Head of caudate nucleus (tissue), 42 donors: ENCODE measurements around the gene PPP4R2.

Experiments
- DNase-seq, 42 donors: peaks; one replicate each; pipeline versions ENCODE4 v3.0.0 to v3.0.0-alpha.2; 2020 to 2021; ENCODE audit warnings: mixed read lengths in 7 of 42
- intact Hi-C: fragments of 100-400 bp; cut with DNase I; formaldehyde crosslinking; loops from one replicate; pipeline ENCODE4 v1.15.0; 2022

The PPP4R2 gene

DNA sequence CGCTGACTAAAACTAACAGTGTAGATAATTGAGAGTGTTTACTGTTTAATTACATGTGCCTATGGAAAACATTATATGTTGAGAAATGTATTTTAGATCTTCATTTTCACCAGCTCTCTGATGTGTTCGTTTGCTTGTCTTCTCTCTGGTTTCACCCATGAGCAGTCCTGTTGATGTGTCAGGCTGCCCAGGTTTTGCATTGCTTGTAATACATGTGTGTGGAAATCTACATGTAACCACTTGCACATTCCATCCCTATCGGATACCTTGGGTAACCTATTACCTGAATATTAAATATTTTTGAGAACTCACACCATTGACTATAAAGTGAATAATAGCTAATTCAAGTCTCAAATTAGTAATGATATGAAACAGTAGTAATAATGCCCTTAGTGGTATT is 13.1 kb downstream of the PPP4R2 start:
- intact Hi-C loops, result no loop called here
- no peak for DNase-seq

DNA sequence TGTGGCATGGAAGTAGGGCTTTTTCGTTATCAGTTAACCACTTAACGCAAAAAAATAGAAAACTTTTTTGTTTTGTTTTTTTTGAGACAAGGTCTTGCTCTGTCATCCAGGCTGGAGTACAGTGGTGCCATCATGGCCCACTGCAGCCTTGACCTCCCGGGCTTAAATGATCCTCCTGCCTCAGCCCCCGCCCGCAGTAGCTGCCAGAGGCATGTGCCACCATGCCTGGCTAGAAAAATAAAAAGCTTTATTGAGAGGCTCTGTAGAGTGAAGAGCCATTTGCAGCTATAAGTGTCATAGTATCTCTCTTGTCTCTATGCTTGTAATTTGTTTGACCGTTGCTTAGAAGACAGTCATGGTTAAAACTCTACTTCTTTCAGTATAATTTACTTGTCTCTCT is 13.5 kb downstream of the PPP4R2 start:
- intact Hi-C loops, result no loop called here
- no peak for DNase-seq

DNA sequence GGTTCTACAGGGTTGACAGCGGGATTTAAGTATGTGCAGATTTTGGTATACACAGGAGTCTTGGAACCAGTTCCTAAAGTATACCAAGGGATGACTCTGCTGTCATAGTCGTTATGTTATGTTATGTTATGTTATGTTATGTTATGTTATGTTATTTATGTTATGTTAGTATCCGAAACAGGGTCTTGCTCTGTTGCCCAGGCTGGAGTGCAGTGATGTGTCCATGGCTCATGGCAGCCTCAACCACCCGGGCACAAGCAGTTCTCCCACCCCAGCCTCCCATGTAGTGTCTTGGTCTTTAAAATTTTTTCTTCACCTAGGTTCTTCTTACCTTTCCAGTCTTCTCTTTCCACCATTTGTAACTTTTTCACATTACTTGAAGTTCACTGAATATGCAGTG is 21.7 kb downstream of the PPP4R2 start:
- no peak for DNase-seq
- intact Hi-C loops, result no loop called here

DNA sequence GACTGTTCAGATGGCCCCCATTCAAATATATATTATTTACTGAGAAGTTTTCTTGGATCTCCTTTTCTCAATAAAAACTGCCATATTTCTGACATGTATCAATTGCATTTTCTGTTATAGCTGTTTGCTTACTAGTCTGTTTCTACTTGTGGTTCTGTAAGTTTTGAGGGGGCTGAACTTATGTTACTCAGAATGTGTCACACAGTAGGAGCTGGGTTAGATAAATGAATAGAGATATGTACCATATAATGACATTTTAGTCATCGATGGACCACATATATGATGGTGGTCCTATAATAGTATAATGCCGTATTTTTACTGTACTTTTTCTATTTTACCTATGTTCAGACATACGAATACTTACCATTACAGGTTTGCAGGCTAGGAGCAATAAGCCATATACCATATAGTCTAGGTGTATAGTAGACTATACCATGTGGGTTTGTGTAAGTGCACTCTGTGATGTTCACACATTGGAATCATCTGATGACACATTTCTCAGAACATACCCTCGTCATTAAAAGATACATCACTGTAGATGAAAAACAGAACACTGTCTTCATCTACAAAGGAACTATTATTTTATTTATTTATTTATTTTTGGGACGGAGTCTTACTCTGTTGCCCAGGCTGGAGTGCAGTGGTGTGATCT is 22.3 kb downstream of the PPP4R2 start:
- DNase-seq, result no peak
- intact Hi-C loops, result no loop called here

DNA sequence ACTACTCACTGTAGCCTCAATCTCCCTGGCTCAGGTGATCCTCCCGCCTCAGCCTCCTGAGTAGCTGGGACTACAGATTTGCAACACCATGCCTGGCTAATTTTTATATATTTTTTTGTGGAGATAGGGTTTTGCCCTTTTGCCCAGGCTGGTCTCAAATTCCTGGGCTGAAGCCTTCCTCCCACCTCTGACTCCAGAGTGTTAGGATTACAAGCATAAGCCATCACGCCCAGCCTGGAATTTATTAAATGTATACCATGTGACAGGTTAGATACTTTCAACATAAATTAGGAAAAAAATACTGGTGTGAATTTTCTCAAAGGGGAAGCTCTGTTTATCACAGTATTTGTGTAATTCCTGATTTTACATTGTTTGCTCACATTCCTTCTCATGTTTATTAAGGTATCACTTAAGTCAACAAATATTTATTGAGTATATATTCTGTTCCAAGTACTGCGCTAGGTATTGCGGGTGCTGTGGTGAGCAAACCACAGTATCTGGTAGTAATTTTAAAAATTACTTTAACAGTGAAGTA is 24.8 kb downstream of the PPP4R2 start:
- no peak for DNase-seq
- intact Hi-C loops, result no loop called here

DNA sequence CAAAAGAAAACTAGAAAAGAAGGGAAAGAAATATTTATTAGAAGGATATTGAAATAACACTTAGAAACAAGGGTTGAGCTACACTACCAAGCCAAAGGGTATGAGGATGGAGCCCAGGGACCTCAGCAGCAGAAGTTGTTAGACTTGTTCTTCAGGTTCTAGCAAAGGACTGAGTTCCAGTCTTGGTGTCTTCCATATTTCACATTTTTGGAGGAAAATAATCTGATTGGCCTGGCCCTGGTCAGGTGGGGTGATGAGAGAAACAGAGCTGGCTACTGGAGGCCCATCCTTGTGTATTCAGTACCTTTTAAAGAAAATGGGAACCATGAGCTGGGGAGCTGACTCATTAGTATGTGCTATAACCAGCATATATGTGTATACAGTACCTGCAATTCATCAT is 28.2 kb downstream of the PPP4R2 start:
- no peak for DNase-seq
- intact Hi-C loops, result no loop called here

DNA sequence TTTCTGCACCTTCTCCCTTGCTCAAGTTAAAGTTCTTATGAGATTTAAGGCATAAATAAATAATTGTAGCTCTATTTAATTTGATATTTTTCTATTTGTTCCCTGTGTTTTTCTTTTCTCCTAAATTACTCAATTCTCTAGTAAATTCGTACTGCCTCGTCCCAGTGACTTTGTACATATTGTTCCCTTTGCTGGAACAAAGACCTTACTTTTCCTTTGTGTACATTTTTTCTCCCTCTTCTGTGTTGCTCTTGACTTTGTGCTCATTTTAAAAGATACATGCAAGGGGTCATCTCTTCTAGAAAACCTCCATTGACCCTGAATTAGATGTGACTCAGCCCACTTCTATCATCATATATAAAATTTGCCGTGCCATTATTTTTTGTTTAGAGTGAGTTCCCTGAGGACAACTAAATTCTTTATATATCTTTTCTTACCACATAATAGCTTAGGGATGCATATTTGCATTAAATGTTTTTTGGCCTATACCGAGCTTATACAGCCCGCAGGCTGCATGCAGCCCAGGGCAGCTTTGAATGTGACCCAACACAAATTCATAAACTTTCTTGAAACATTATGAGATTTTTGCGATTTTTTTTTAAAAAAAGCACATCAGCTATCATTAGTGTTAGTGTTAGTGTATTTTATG is 29.6 kb downstream of the PPP4R2 start:
- no peak for DNase-seq
- intact Hi-C loops, result no loop called here

DNA sequence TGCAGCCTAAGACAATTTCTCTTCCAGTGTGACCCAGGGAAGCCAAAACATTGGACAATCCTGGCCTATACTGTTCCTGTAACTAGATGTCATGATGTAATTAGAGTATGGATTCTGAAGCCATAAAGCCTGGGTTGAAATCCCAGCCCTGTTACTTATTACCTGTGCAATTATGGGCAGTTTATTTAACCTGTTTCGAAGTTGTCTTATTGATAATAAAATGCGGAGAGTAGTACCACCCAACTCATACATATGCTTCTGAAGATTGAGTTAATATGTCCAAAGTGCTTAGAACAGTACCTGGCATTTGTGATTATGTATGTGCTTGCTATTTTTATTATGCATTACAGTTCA is 30.1 kb downstream of the PPP4R2 start:
- DNase-seq, result no peak
- intact Hi-C loops, result no loop called here

DNA sequence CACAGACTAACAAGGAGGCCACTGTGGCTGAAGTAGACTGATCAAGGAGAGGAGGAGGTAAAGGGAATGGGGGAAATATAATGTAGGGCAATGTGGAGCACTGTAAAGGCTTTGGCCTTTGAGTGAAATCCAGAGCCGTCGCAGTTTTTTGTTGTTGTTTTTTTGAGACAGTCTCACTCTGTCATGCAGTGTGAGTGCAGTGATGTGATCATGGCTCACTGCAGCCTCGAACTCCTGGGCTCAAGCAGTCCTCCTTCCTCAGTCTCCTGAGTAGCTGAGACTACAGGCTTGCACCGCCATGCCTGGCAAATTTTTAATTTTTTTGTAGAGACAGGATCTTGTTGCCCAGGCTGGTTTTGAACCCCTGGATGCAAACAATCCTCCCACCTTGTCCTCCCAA is 32.2 kb downstream of the PPP4R2 start:
- intact Hi-C loops, result no loop called here
- DNase-seq, result no peak

DNA sequence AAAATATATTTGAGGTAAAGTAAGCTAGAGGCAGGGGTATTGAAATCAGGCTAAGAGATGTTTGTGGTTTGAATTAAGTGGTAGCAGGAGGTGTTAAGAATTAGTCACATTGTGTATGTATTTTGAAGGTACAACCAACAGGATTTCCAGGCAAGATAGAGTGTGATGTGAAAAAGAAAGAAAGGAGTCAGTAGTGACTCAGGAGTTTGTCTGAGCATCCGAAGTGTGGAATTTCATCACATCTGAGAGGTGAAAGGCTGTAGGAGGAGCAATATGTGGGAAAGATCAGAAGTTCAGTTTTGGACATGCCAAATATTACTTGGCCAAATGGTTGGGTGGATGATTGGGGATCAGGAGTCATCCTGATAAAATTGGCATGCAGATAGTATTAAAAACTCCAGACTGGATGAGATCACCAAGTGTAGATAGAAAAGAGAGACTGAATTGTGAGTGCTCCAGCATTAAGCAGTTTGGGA is 32.7 kb downstream of the PPP4R2 start:
- intact Hi-C loops, result no loop called here
- DNase-seq, result no peak

DNA sequence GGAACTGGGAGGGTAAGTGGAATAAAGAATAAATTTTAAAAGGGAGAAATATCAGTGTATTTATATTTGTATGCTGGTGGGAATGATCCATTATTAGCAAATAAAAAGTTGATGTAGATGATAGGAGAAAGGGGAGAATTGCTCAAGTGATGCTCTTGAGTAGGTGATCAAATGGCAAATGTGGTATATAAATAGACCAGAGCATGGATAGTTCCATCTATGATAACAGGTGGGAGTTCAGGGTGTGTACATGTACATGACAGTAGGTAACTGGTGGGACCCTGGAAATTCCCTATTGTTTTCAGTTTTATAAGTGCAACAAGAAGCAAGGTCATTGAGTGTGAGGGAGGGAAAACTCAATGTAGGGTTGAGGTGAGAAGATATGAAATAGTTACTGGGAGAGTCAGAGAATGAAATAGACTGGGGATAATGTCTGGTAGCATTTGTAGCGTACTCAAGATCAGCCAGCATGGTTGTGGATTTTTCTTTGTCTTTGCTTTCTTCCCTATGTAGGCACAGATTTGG is 33.5 kb downstream of the PPP4R2 start:
- DNase-seq, result no peak
- intact Hi-C loops, result no loop called here

DNA sequence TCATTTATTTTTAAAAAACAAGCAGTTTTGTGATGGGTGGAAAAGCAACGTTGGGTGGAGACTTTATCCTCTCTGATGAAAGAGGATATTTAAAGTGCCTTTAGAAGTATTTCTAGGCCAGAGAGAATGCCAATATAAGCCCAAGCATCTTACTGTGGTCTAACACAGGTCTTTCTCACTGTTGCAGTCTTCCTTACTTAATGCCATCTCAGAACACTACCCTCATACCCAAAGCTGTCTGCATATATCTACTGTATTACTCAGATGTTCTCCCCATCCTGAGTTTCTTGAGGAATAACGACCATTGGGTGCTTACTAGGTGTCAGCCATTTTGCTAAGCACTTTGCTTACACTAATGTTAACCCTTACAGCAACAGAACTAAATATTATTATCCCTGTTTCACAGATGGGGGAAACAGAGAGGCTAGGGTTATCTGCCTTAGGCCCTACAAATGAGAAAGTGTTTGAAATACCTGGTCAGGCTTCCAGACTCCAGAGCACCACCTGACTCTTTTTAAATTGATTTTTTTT is 35.0 kb downstream of the PPP4R2 start:
- no peak for DNase-seq
- intact Hi-C loops, result no loop called here

DNA sequence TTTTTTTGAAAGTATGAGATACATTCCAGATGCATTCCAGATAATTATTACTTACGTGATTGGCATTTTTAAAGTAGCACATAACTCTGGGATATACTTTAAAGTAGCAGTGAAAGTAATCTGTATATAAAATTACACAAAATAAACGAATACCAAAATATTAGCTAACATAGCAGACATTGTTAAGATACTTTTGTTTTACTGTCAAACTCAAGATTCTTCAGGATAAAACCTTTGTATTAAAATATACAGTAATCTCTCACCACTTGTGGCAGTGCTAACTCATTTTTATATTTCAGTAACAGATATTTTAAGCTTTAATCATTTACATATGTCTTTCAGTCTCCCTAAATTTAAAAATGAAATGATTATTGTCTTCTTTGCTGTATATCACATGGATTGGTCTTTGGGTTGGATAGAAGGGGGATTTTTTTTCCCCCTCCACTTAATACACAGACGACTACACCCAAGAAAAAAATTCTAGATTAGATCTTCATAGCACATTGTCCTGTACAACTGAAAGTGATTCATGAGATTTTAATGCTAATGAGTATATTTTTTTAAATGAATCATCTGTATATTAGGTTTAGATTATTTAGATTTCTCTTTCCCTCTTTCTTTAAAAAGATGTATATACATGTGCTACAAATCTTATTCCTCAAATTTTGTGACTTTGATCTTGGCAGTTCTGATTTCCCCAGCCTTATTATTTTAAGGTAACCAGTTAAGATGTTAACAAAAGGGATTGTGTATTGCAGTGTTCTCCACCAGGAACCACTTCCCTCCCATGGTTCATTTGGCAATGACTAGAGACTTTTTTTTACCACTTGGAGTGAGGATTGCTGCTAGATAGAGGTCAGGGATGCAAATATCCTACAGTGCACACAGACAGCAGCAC is 40.3 kb downstream of the PPP4R2 start:
- no peak for DNase-seq
- intact Hi-C loops, result no loop called here

DNA sequence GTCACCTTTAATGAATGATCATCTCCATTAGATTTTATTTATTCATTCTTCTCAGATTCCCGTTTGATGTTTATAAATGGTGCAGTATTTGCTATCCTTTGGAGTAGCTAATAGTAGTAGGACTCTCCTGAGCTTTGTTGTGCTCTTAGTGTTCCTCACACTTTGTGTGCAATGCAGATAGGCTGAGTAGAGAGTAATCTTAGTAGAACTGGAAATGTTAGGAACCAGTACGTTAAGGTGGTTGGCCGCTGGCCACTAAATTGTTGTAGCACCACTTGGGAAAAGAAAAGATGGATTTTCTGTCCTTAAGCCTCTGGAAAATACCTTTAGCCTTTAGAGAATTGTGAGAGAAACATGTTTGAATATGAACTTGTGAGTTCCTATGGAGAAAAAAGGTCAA is 44.9 kb downstream of the PPP4R2 start:
- intact Hi-C loops, result no loop called here

DNA sequence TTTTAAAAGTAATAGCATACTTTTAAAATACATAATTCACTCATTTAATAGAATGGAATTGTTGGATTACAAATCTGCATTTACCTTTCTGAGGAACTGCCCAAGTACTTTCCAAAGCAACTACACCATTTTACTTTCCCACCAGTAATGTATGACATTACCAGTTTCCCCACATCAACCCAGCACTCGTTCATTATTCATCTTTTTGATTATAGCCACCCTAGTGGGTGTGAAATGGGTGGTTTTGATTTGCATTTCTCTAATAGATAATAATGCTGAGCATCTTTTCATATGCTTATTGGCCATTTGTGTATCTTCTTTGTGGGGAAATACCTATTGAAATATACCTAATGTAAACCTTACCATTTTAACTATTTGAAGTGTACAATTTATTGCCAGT is 46.8 kb downstream of the PPP4R2 start:
- DNase-seq, result no peak
- intact Hi-C loops, result no loop called here

More for the DNA sequence above, 44.9 kb downstream of the PPP4R2 start:
- DNase-seq, result no peak

DNA sequence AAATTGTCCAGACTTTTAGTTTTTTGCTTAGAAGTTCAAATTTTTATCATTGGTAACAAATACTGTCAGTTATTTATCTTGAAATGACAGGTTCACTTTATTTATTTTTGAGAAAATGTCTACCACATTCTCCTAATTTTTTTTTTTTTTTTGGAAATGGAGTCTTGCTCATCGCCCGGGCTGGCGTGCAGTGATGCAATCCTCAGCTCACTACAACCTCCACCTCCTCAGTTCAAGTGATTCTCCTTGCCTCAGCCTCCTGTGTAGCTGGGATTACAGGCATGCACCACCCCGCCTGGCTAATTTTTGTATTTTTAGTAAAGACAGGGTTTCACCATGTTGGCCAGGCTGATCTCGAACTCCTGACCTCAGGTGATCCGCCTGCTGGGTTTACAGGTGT is 48.8 kb downstream of the PPP4R2 start:
- no peak for DNase-seq
- intact Hi-C loops, result no loop called here

DNA sequence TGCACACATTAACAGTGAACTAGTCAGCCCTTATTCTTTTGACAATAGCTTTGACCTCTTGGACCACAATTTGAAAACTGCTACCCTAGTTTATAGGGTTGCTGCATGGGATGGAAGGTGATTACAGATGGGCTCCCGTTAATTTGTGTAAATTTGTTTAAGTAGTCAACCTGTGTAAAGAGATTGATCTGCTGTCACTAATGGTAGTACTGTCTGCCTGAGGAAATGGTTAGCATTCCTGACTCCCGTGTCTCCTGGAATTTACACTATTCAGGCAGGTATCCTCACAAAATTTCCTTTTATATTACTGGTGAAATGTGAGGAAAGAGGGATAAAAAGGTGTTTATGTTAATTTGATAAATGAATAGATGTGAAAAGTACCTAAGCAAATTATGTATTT is 49.6 kb downstream of the PPP4R2 start:
- DNase-seq, result no peak
- intact Hi-C loops, result no loop called here

DNA sequence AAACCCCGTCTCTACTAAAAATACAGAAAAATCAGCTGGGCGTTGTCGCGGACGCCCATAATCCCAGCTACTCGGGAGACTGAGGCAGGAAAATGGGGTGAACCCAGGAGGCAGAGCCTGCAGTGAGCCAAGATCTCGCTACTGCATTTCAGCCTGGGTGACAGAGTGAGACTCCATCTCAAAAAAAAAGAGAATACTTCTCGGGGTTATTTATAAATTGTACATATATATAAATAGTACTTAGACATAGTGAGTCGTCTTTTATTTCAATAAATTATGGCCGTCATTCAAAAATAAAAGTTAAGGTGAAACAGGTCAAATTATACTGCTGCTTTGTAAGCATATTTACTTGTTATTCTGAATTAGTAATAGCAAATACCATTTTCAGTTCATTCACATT is 52.7 kb downstream of the PPP4R2 start:
- no peak for DNase-seq
- intact Hi-C loops, result no loop called here

DNA sequence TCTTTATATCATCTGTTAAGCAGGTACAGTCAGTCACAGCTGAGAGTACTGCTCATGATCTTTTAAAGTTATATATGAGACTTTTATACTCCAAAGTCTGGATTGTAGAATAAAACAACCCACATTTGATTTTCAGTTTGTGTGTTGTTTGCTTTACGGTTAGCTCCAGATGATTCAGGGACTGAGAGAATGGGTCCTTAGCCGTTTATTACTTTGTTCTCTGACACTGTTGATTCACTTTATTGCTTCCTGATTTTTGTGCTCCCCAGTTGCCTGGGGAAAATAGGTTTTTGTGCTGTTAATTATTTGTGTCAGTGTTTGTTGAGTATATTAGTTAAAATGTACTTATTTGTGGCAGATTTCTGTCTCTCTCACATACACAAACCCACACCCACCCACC is 56.2 kb downstream of the PPP4R2 start:
- no peak for DNase-seq

More for the DNA sequence above, 56.2 kb downstream of the PPP4R2 start:
- intact Hi-C loops, result loop anchor here (10.0 kb wide), 1 partner anchor 58 kb away; the partner anchor contains the start of gene PPP4R2
